GM12891 (cell line): ENCODE measurements around the gene SULT1C4.

ENCODE experiments used
- DNase-seq: peaks from one replicate; pipeline ENCODE4 v3.0.0; 2011; ENCODE audit warnings: low spot score; ENCODE audit not compliant: insufficient read length
- FAIRE-seq: peaks from 2 replicates; lab custom pipeline; 2011; peaks lifted over from hg19 to GRCh38; lab: Jason Lieb, UNC
- PAX5 ChIP-seq: IDR thresholded peaks from 2 replicates; pipeline ENCODE4 v1.6.1; 2011; ENCODE audit warnings: low read length, moderate library complexity, mild to moderate bottlenecking; ENCODE audit not compliant: insufficient read depth, severe bottlenecking
- POLR2A ChIP-seq: IDR thresholded peaks from 2 replicates; pipeline ENCODE4 v1.6.1; 2011; ENCODE audit warnings: low read depth, low read length, control low read depth
- POLR2AphosphoS5 ChIP-seq: IDR thresholded peaks from 2 replicates; pipeline ENCODE4 v1.6.1; 2011; ENCODE audit warnings: low read depth, low read length, control low read depth
- POU2F2 ChIP-seq: IDR thresholded peaks from 2 replicates; pipeline ENCODE4 v1.6.1; 2011; ENCODE audit warnings: low read depth, mild to moderate bottlenecking, control low read depth, low read length, moderate library complexity
- SPI1 ChIP-seq: IDR thresholded peaks from 2 replicates; pipeline ENCODE4 v1.6.1; 2011; ENCODE audit warnings: low read depth, low read length, control low read depth
- TAF1 ChIP-seq: IDR thresholded peaks from 2 replicates; pipeline ENCODE4 v1.6.1; 2011; ENCODE audit warnings: low read depth, low read length, control low read depth

Gene SULT1C4

GRCh38 chr2:108369153-108369552 lies 8.6 kb upstream of the SULT1C4 start:
- FAIRE-seq (no peak), DNase-seq (no peak)
- no peak for TF ChIP-seq POLR2AphosphoS5
- no peak for TF ChIP-seq PAX5
- TF ChIP-seq POU2F2, result no peak

GRCh38 chr2:108370080-108370479 lies 7.7 kb upstream of the SULT1C4 start:
- DNase-seq, result no peak
- TF ChIP-seq TAF1 (no peak), POU2F2 (no peak), POLR2A (no peak), PAX5 (no peak), POLR2AphosphoS5 (no peak), SPI1 (no peak)
- FAIRE-seq, result no peak

GRCh38 chr2:108376774-108377173 lies 980 bp upstream of the SULT1C4 start:
- DNase-seq, result no peak
- FAIRE-seq, result no peak
- TF ChIP-seq SPI1, result peak; percentile 52; the same call in 1 of the 2 replicates
- TF ChIP-seq POLR2A, result no peak

- TF ChIP-seq POLR2AphosphoS5 (no peak), POU2F2 (no peak), TAF1 (no peak), POLR2A (no peak), PAX5 (no peak), SPI1 (no peak)
- DNase-seq, result no peak
- no peak for FAIRE-seq
These were observed 353 bp upstream of the SULT1C4 start for GRCh38 chr2:108377401-108377800.

GRCh38 chr2:108378851-108379250 lies 1.1 kb downstream of the SULT1C4 start:
- no peak for TF ChIP-seq POLR2A
- TF ChIP-seq TAF1, result no peak
- TF ChIP-seq PAX5, result no peak
- no peak for TF ChIP-seq POU2F2
- no peak for TF ChIP-seq SPI1
- no peak for TF ChIP-seq POLR2AphosphoS5
- no peak for FAIRE-seq
- DNase-seq, result no peak

- no peak for FAIRE-seq
- TF ChIP-seq POLR2A (no peak), SPI1 (no peak), POU2F2 (no peak), TAF1 (no peak), POLR2AphosphoS5 (no peak), PAX5 (no peak)
- no peak for DNase-seq
These were observed 4.4 kb downstream of the SULT1C4 start for GRCh38 chr2:108382196-108382595.

- TF ChIP-seq TAF1, result no peak
- TF ChIP-seq POU2F2, result no peak
- no peak for TF ChIP-seq POLR2AphosphoS5
- TF ChIP-seq PAX5, result peak; percentile 27
- FAIRE-seq, result no peak
These were observed 5.5 kb downstream of the SULT1C4 start for GRCh38 chr2:108383146-108383830.

GRCh38 chr2:108384662-108385393 lies 7.1 kb downstream of the SULT1C4 start:
- no peak for TF ChIP-seq TAF1
- no peak for TF ChIP-seq POLR2AphosphoS5
- no peak for TF ChIP-seq PAX5
- TF ChIP-seq SPI1, result no peak
- no peak for FAIRE-seq

More at GRCh38 chr2:108383146-108383830, 5.5 kb downstream of the SULT1C4 start:
- no peak for DNase-seq

GRCh38 chr2:108385411-108386071 lies 7.8 kb downstream of the SULT1C4 start:
- no peak for TF ChIP-seq POLR2AphosphoS5
- TF ChIP-seq POLR2A, result no peak
- TF ChIP-seq SPI1, result no peak
- TF ChIP-seq PAX5, result no peak
- no peak for TF ChIP-seq POU2F2
- no peak for TF ChIP-seq TAF1
- FAIRE-seq (no peak), DNase-seq (no peak)

More at GRCh38 chr2:108384662-108385393, 7.1 kb downstream of the SULT1C4 start:
- DNase-seq, result no peak
